HepG2 (cell line): ENCODE measurements around the gene SNUPN. TPM values are rescaled to one million over a fixed set of nuclear protein-coding genes. Genes with fewer than 3 reads are reported as not detected.

Source experiments
- ATAC-seq: fragments of 200-7000 bp; cut with Tn5 transposase; 3 replicates; pipeline ENCODE4 v1.9.1; 2020; ENCODE audit warnings: mild to moderate bottlenecking, moderate library complexity
- BruUV-seq: library from RNA; stranded (reverse); fragments of 400-500 nt; replicated peaks from 2 replicates; lab custom pipeline; 2021; lab: Mats Ljungman, UMichigan
- CTCF ChIA-PET: fragments of 300-600 bp; formaldehyde crosslinking; extraction: SDS; loops from one replicate; lab custom pipeline; 2021; ENCODE audit warnings: low total read pairs, inconsistent platforms, low intra/inter-chr PET ratio; lab: Yijun Ruan, JAX
- POLR2A ChIA-PET: fragments of 350-600 bp; sonication (Branson Sonifier 250); formaldehyde crosslinking; loops from one replicate; lab custom pipeline; 2020; ENCODE audit warnings: antibody characterized with exemption, inconsistent platforms; lab: Yijun Ruan, JAX
- DNase-seq: peaks from one replicate; pipeline ENCODE4 v3.0.0-alpha.2; 2015; ENCODE audit warnings: low spot score
- FAIRE-seq: peaks from 3 replicates; lab custom pipeline; 2011; peaks lifted over from hg19 to GRCh38; lab: Jason Lieb, UNC
- H2AFZ ChIP-seq: one replicate; pipeline ENCODE4 v1.6.1; 2011; ENCODE audit warnings: low read length, inconsistent platforms
- H3K27ac ChIP-seq: fragments of 300-600 bp; 3 replicates; pipeline ENCODE4 v1.8.0; 2011; ENCODE audit warnings: mixed run types, mild to moderate bottlenecking, mixed read lengths, low read length, inconsistent platforms; ENCODE audit not compliant: insufficient read depth; ENCODE audit errors: extremely low read length
- H3K27me3 ChIP-seq, 2 experiments: fragments of 200-600 bp in 1 of 2; 2 replicates in 1 of 2; 3 replicates in 1 of 2; pipeline versions ENCODE4 v1.6.0 to v1.8.0; 2011; ENCODE audit warnings: low read length in 2 of 2, mild to moderate bottlenecking in 2 of 2, moderate library complexity in 2 of 2, inconsistent platforms in 1 of 2; ENCODE audit not compliant: insufficient read depth in 2 of 2, control insufficient read depth in 1 of 2
- H3K36me3 ChIP-seq, 2 experiments: fragments of 200-600 bp in 1 of 2; replicated peaks in 1 of 2; 2 replicates in 1 of 2; 3 replicates in 1 of 2; pipeline versions ENCODE4 v1.5.1 to v1.8.0; 2011; ENCODE audit warnings: low read length in 2 of 2, inconsistent platforms in 1 of 2; ENCODE audit not compliant: insufficient read depth in 2 of 2, control insufficient read depth in 1 of 2
- H3K4me1 ChIP-seq: 2 replicates; pipeline ENCODE4 v1.5.1; 2012; ENCODE audit warnings: low read length, inconsistent platforms; ENCODE audit not compliant: insufficient read depth
- H3K4me2 ChIP-seq: 2 replicates; pipeline ENCODE4 v1.6.0; 2011; ENCODE audit warnings: low read depth, low read length, inconsistent platforms
- H3K4me3 ChIP-seq, 3 experiments: fragments of 200-600 bp in 1 of 3; sonication (generic), shearing (Covaris generic) in 1 of 3; replicated peaks in 1 of 3; 2 replicates each; pipeline ENCODE4 v1.5.1; 2011 to 2016; ENCODE audit warnings: low read length in 3 of 3, inconsistent platforms in 2 of 3, low read depth in 2 of 3, mild to moderate bottlenecking in 2 of 3, control low read depth in 1 of 3, mixed read lengths in 1 of 3; ENCODE audit not compliant: insufficient read depth in 1 of 3
- H3K79me2 ChIP-seq: one replicate; pipeline ENCODE4 v1.6.1; 2011; ENCODE audit warnings: low read length, inconsistent platforms; ENCODE audit not compliant: insufficient read depth
- H3K9ac ChIP-seq: 2 replicates; pipeline ENCODE4 v1.6.0; 2011; ENCODE audit warnings: mild to moderate bottlenecking, low read depth, low read length, inconsistent platforms; ENCODE audit not compliant: insufficient read depth
- H3K9me3 ChIP-seq: 2 replicates; pipeline ENCODE4 v1.5.1; 2012; ENCODE audit warnings: mild to moderate bottlenecking, low read length
- H4K20me1 ChIP-seq: 2 replicates; pipeline ENCODE4 v1.6.0; 2011; ENCODE audit warnings: inconsistent platforms, mild to moderate bottlenecking, low read length, moderate library complexity; ENCODE audit not compliant: insufficient read depth
- FLYWCH1 ChIP-seq: sonication (generic); formaldehyde crosslinking; IDR thresholded peaks from 2 replicates; pipeline ENCODE4 v1.8.1; 2023; ENCODE audit warnings: mild to moderate bottlenecking, missing genetic modification reagents
- HMG20B ChIP-seq: conservative IDR thresholded peaks from 2 replicates; pipeline ENCODE4 v1.6.1; 2016; ENCODE audit warnings: missing genetic modification reagents, missing compliant biosample characterization
- RCOR2 ChIP-seq: IDR thresholded peaks from 2 replicates; pipeline ENCODE4 v1.6.1; 2016; ENCODE audit warnings: missing biosample characterization, missing genetic modification reagents
- RNF2 ChIP-seq: fragments of 450-650 bp; conservative IDR thresholded peaks from 2 replicates; pipeline ENCODE4 v1.6.1; 2016; ENCODE audit warnings: low read depth
- SP2 ChIP-seq: sonication (generic); formaldehyde crosslinking; IDR thresholded peaks from 2 replicates; pipeline ENCODE4 v1.5.1; 2020; ENCODE audit warnings: mild to moderate bottlenecking, missing genetic modification reagents
- THYN1 ChIP-seq: sonication (generic); formaldehyde crosslinking; IDR thresholded peaks from 2 replicates; pipeline ENCODE4 v1.8.1; 2023; ENCODE audit warnings: low read depth, mild to moderate bottlenecking, moderate library complexity, missing genetic modification reagents, borderline replicate concordance
- YEATS4 ChIP-seq: sonication (generic); formaldehyde crosslinking; IDR thresholded peaks from 2 replicates; pipeline ENCODE4 v1.4.0; 2020; ENCODE audit warnings: missing genetic modification reagents, borderline replicate concordance
- ZFAT ChIP-seq: sonication (generic); formaldehyde crosslinking; conservative IDR thresholded peaks from 2 replicates; pipeline ENCODE4 v1.8.1; 2023; ENCODE audit warnings: missing genetic modification reagents, inconsistent platforms
- ZFP1 ChIP-seq: IDR thresholded peaks from 2 replicates; pipeline ENCODE4 v1.6.1; 2016
- ZNF232 ChIP-seq: sonication (generic); formaldehyde crosslinking; IDR thresholded peaks from 2 replicates; pipeline ENCODE4 v1.4.0; 2020; ENCODE audit warnings: missing genetic modification reagents, borderline replicate concordance
- ZNF720 ChIP-seq: sonication (generic); formaldehyde crosslinking; IDR thresholded peaks from 2 replicates; pipeline ENCODE4 v1.4.0; 2020; ENCODE audit warnings: missing genetic modification reagents
- ZNF747 ChIP-seq: sonication (generic); formaldehyde crosslinking; IDR thresholded peaks from 2 replicates; pipeline ENCODE4 v1.8.1; 2023; ENCODE audit warnings: missing genetic modification reagents, mild to moderate bottlenecking, borderline replicate concordance
- ZSCAN29 ChIP-seq: sonication (generic); formaldehyde crosslinking; conservative IDR thresholded peaks from 2 replicates; pipeline ENCODE4 v1.4.0; 2020; ENCODE audit warnings: mild to moderate bottlenecking, missing genetic modification reagents
- whole genome bisulfite sequencing: methylation state at CpG from one replicate; pipeline ENCODE4 v1.1.6; 2017; ENCODE audit warnings: low lambda C conversion rate; 5-methylcytosine and 5-hydroxymethylcytosine counted together
- in situ Hi-C: cut with HindIII; loops from 2 replicates; pipeline ENCODE4 v1.10.0; 2017; ENCODE audit warnings: low pct_unique_long_range_greater_than_20kb; ENCODE audit not compliant: extremely low pct_ligation_motif_present
- intact Hi-C: fragments of 100-400 bp; cut with micrococcal nuclease; formaldehyde crosslinking; loops from one replicate; pipeline ENCODE4 v1.10.0; 2022; ENCODE audit not compliant: unreplicated experiment
- polyA plus RNA-seq, 8 experiments: library from polyadenylated mRNA; depleted of rRNA in 3 of 8; stranded (reverse) in 7 of 8; unstranded in 1 of 8; fragments of >200 nt; fragmentation: Illumina TruSeq in 4 of 8; extraction: Trizol in 4 of 8; gene quantifications; 2 replicates each; pipeline versions ENCODE4 v1.2.1 to v1.2.3, GENCODE V29; 2011 to 2016; ENCODE audit warnings: low read depth in 4 of 8, missing spikeins in 1 of 8, mixed read lengths in 1 of 8; ENCODE audit not compliant: insufficient read depth in 1 of 8
- total RNA-seq, 5 experiments: library from RNA; depleted of rRNA; stranded (reverse); fragments of >200 nt; fragmentation: Illumina TruSeq; extraction: Trizol; gene quantifications; 2 replicates each; pipeline ENCODE4 v1.2.3, GENCODE V29; 2016; ENCODE audit warnings: low read depth in 1 of 5
- TF ChIP-seq, protein P1 (sequence below): sonication (generic); formaldehyde crosslinking; IDR thresholded peaks from 2 replicates; pipeline ENCODE4 v1.8.0; 2023; ENCODE audit warnings: mild to moderate bottlenecking, missing genetic modification reagents
- TF ChIP-seq, protein P2 (sequence below): fragments of 450-650 bp; IDR thresholded peaks from 2 replicates; pipeline ENCODE4 v1.6.1; 2016
- TF ChIP-seq, protein P3 (sequence below): sonication (generic); formaldehyde crosslinking; IDR thresholded peaks from 2 replicates; pipeline ENCODE4 v1.4.0; 2020; ENCODE audit warnings: mild to moderate bottlenecking, missing genetic modification reagents, borderline replicate concordance
- TF ChIP-seq, protein P4 (sequence below): sonication (generic); formaldehyde crosslinking; IDR thresholded peaks from 2 replicates; pipeline ENCODE4 v1.5.0; 2020; ENCODE audit warnings: mild to moderate bottlenecking, missing genetic modification reagents

Gene SNUPN
- total and polyA plus RNA-seq, 2 of the 13 experiments (the other 11 are each of a cell fraction or from before 2014, with no cell fraction given) = 9.0 to 16.4 TPM

DNA sequence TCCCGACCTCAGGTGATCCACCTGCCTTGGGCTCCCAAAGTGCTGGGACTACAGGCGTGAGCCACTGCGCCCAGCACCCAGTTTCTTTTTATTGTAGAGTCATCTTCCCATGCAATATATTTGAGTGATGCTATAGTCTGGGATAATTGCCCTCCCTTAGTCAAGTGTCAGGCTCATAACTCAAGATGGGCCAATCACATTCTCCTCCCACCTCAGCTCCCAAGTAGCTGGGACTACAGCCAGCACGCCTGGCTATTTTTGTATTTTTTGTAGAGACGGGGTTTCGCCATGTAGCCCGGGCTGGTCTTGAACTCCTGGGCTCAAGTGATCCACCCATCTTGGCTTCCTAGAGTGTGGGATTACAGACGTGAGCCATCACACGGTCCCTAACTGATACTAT lies 31.2 kb downstream of the SNUPN start:
- peaks cover 6 to 12% of the 10 kb centered on the region in 2 experiments; a peak in 3 of 5 replicates for H3K36me3 ChIP-seq
- in situ Hi-C loops = no loop called here

More for the DNA sequence above, 31.2 kb downstream of the SNUPN start:
- POLR2A ChIA-PET = no interaction called here
- Histone ChIP-seq H3K4me2 (no peak overlapping the region), H3K4me1 (no peaks in the 10 kb centered on the region), H3K9ac (no peak overlapping the region), H3K9me3 (no peaks in the 10 kb centered on the region), H3K79me2 (no peaks in the 10 kb centered on the region), H2AFZ (no peak overlapping the region), H3K4me3 (no peak overlapping the region)
- CTCF ChIA-PET = no interaction called here
- intact Hi-C loops = no loop called here
- no peak for FAIRE-seq
- no peak for DNase-seq
- TF ChIP-seq RNF2 (no peak), YEATS4 (CRISPR knock-in tag) (no peak), ZNF232 (CRISPR knock-in tag) (no peak), ZNF747 (CRISPR knock-in tag) (no peak), ZFP1 (CRISPR knock-in tag) (no peak), ZFAT (CRISPR knock-in tag) (no peak), HMG20B (CRISPR knock-in tag) (no peak), FLYWCH1 (CRISPR knock-in tag) (no peak), ZNF720 (CRISPR knock-in tag) (no peak), THYN1 (no peak), ZSCAN29 (CRISPR knock-in tag) (no peak), RCOR2 (CRISPR knock-in tag) (no peak), SP2 (no peak)
- TF ChIP-seq, protein P1, sequence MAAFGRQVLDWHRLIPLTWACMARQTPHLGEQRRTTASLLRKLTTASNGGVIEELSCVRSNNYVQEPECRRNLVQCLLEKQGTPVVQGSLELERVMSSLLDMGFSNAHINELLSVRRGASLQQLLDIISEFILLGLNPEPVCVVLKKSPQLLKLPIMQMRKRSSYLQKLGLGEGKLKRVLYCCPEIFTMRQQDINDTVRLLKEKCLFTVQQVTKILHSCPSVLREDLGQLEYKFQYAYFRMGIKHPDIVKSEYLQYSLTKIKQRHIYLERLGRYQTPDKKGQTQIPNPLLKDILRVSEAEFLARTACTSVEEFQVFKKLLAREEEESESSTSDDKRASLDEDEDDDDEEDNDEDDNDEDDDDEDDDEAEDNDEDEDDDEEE (CRISPR knock-in tag) = no peak
- TF ChIP-seq, protein P2, sequence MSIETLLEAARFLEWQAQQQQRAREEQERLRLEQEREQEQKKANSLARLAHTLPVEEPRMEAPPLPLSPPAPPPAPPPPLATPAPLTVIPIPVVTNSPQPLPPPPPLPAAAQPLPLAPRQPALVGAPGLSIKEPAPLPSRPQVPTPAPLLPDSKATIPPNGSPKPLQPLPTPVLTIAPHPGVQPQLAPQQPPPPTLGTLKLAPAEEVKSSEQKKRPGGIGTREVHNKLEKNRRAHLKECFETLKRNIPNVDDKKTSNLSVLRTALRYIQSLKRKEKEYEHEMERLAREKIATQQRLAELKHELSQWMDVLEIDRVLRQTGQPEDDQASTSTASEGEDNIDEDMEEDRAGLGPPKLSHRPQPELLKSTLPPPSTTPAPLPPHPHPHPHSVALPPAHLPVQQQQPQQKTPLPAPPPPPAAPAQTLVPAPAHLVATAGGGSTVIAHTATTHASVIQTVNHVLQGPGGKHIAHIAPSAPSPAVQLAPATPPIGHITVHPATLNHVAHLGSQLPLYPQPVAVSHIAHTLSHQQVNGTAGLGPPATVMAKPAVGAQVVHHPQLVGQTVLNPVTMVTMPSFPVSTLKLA = no peak
- TF ChIP-seq, protein P3, sequence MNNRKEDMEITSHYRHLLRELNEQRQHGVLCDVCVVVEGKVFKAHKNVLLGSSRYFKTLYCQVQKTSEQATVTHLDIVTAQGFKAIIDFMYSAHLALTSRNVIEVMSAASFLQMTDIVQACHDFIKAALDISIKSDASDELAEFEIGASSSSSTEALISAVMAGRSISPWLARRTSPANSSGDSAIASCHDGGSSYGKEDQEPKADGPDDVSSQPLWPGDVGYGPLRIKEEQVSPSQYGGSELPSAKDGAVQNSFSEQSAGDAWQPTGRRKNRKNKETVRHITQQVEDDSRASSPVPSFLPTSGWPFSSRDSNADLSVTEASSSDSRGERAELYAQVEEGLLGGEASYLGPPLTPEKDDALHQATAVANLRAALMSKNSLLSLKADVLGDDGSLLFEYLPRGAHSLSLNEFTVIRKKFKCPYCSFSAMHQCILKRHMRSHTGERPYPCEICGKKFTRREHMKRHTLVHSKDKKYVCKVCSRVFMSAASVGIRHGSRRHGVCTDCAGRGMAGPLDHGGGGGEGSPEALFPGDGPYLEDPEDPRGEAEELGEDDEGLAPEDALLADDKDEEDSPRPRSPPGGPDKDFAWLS (CRISPR knock-in tag) = no peak
- TF ChIP-seq, protein P4, sequence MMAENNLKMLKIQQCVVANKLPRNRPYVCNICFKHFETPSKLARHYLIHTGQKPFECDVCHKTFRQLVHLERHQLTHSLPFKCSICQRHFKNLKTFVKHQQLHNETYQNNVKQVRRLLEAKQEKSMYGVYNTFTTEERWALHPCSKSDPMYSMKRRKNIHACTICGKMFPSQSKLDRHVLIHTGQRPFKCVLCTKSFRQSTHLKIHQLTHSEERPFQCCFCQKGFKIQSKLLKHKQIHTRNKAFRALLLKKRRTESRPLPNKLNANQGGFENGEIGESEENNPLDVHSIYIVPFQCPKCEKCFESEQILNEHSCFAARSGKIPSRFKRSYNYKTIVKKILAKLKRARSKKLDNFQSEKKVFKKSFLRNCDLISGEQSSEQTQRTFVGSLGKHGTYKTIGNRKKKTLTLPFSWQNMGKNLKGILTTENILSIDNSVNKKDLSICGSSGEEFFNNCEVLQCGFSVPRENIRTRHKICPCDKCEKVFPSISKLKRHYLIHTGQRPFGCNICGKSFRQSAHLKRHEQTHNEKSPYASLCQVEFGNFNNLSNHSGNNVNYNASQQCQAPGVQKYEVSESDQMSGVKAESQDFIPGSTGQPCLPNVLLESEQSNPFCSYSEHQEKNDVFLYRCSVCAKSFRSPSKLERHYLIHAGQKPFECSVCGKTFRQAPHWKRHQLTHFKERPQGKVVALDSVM (CRISPR knock-in tag) = no peak
- TF ChIP-seq, all 625 proteins: peak for 0
- BruUV-seq = no TSS peak
- Histone ChIP-seq H3K27ac (no peak overlapping the region), H3K27me3 (no peaks in the 10 kb centered on the region), H4K20me1 (no peaks in the 10 kb centered on the region)
- ATAC-seq = no peak
- 98% methylated on average over 9 of the region's 9 CpGs for WGBS
